ENCODE measurements around the gene MYF5.

Gene MYF5

DNA sequence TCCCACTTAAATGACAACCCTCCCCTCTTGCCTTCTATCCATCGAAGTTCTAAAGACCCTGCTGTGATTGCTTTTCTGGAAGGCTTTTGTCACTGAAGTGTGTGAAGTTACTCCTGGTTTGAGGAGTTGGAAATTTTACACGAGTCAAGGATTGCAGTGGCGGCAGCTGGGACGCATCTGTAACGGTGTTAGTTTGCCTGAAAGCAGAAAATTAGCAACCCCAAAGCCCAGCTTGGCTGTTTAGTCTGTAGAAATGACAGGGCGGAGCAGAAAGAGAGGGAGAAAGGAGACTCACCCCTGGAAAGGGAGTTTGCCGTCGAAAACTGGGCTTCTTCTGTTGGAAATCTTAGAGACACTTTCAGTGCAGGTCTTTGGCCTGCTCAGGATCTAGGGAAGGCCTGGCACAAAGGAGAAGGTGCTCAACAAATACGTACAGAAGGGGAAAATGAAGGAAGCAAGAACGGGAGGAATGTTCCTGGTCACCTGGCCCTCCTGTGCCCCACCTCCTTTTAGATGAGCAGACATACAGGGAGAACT, 931 bp upstream of the MYF5 start:
- CTCF ChIA-PET, result no interaction called here
- Histone ChIP-seq H3K27ac (ENCODE audit: extremely low read depth, low read depth, low read length) (no peak overlapping the region), H3K4me1 (ENCODE audit: control insufficient read depth, insufficient read depth, low read length) (no peaks in the 10 kb centered on the region), H3K36me3 (ENCODE audit: control insufficient read depth in 2 of 2, insufficient read depth in 1 of 2, low read length in 2 of 2) (no peaks in the 10 kb centered on the region), H3K9me3 (ENCODE audit: control insufficient read depth, insufficient read depth, low read depth, low read length) (no peaks in the 10 kb centered on the region), H3K4me3 (ENCODE audit: low read depth, low read length) (no peak overlapping the region)
- TF ChIP-seq ZNF830 (tag by site-specific recombination; IDR thresholded peaks at IDR 0.05; ENCODE audit: low read depth) (no peak), ZSCAN30 (tag by site-specific recombination; IDR thresholded peaks at IDR 0.05) (no peak), ZNF610 (tag by site-specific recombination; IDR thresholded peaks at IDR 0.05; ENCODE audit: borderline replicate concordance) (no peak), ZNF274 (IDR thresholded peaks at IDR 0.05; ENCODE audit: low read length) (no peak), ZNF274 (tag by site-specific recombination; IDR thresholded peaks at IDR 0.05; ENCODE audit: borderline replicate concordance) (no peak), ZNF223 (tag by site-specific recombination; IDR thresholded peaks at IDR 0.05) (no peak), ZNF747 (tag by site-specific recombination; IDR thresholded peaks at IDR 0.05) (no peak), ZXDB (tag by site-specific recombination; IDR thresholded peaks at IDR 0.05) (no peak), ZNF600 (tag by site-specific recombination; IDR thresholded peaks at IDR 0.05) (no peak), ZNF23 (tag by site-specific recombination; IDR thresholded peaks at IDR 0.05; ENCODE audit: borderline replicate concordance) (no peak), EGR2 (tag by site-specific recombination; IDR thresholded peaks at IDR 0.05; ENCODE audit: low read depth) (no peak), ZNF521 (tag by site-specific recombination; IDR thresholded peaks at IDR 0.05) (no peak), HOXC10 (CRISPR knock-in tag; IDR thresholded peaks at IDR 0.05) (no peak), ZIC2 (tag by site-specific recombination; IDR thresholded peaks at IDR 0.05) (no peak), ZNF623 (tag by site-specific recombination; IDR thresholded peaks at IDR 0.05) (no peak), ZNF426 (tag by site-specific recombination; IDR thresholded peaks at IDR 0.05) (no peak)
- TF ChIP-seq, protein P1, sequence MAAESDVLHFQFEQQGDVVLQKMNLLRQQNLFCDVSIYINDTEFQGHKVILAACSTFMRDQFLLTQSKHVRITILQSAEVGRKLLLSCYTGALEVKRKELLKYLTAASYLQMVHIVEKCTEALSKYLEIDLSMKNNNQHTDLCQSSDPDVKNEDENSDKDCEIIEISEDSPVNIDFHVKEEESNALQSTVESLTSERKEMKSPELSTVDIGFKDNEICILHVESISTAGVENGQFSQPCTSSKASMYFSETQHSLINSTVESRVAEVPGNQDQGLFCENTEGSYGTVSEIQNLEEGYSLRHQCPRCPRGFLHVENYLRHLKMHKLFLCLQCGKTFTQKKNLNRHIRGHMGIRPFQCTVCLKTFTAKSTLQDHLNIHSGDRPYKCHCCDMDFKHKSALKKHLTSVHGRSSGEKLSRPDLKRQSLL (tag by site-specific recombination; IDR thresholded peaks at IDR 0.05), result no peak
- TF ChIP-seq, protein P2, sequence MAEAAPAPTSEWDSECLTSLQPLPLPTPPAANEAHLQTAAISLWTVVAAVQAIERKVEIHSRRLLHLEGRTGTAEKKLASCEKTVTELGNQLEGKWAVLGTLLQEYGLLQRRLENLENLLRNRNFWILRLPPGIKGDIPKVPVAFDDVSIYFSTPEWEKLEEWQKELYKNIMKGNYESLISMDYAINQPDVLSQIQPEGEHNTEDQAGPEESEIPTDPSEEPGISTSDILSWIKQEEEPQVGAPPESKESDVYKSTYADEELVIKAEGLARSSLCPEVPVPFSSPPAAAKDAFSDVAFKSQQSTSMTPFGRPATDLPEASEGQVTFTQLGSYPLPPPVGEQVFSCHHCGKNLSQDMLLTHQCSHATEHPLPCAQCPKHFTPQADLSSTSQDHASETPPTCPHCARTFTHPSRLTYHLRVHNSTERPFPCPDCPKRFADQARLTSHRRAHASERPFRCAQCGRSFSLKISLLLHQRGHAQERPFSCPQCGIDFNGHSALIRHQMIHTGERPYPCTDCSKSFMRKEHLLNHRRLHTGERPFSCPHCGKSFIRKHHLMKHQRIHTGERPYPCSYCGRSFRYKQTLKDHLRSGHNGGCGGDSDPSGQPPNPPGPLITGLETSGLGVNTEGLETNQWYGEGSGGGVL (tag by site-specific recombination; IDR thresholded peaks at IDR 0.05), result no peak
- TF ChIP-seq, protein P3, sequence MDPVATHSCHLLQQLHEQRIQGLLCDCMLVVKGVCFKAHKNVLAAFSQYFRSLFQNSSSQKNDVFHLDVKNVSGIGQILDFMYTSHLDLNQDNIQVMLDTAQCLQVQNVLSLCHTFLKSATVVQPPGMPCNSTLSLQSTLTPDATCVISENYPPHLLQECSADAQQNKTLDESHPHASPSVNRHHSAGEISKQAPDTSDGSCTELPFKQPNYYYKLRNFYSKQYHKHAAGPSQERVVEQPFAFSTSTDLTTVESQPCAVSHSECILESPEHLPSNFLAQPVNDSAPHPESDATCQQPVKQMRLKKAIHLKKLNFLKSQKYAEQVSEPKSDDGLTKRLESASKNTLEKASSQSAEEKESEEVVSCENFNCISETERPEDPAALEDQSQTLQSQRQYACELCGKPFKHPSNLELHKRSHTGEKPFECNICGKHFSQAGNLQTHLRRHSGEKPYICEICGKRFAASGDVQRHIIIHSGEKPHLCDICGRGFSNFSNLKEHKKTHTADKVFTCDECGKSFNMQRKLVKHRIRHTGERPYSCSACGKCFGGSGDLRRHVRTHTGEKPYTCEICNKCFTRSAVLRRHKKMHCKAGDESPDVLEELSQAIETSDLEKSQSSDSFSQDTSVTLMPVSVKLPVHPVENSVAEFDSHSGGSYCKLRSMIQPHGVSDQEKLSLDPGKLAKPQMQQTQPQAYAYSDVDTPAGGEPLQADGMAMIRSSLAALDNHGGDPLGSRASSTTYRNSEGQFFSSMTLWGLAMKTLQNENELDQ (tag by site-specific recombination; IDR thresholded peaks at IDR 0.05; ENCODE audit: low read depth), result no peak
- POLR2A ChIA-PET, result no interaction called here

DNA sequence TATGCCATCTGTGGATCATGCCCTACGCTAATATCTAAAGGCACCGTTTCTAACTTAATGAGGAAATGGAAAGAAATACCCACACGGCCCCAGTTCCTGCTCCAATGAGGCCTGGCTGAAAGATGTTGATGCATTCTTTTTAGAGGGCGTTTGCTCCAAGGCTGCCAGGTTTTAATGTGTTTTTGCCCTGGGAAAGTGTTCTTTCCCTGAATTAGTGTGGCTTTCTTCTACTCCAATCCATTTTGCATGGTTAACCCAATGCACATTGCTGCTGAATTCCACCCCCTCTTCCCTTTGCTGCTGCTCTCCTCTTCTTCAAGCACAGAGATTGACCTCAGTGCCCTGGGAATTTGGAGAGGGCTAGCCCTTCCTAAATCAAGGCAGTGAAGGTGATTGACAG, 1.1 kb downstream of the MYF5 start:
- ChIA-PET CTCF (no interaction called here), POLR2A (no interaction called here)
- Histone ChIP-seq H3K4me1 (ENCODE audit: control insufficient read depth, insufficient read depth, low read length) (no peaks in the 10 kb centered on the region), H3K4me3 (ENCODE audit: low read depth, low read length) (no peak overlapping the region), H3K36me3 (ENCODE audit: control insufficient read depth in 2 of 2, insufficient read depth in 1 of 2, low read length in 2 of 2) (no peaks in the 10 kb centered on the region), H3K9me3 (ENCODE audit: control insufficient read depth, insufficient read depth, low read depth, low read length) (no peaks in the 10 kb centered on the region), H3K27ac (ENCODE audit: extremely low read depth, low read depth, low read length) (no peak overlapping the region)
- TF ChIP-seq ZNF138 (tag by site-specific recombination; IDR thresholded peaks at IDR 0.05; ENCODE audit: borderline replicate concordance) (no peak), ZEB2 (tag by site-specific recombination; IDR thresholded peaks at IDR 0.05) (no peak), MEIS1 (CRISPR knock-in tag; IDR thresholded peaks at IDR 0.05; ENCODE audit: borderline replicate concordance) (no peak), ZNF544 (tag by site-specific recombination; IDR thresholded peaks at IDR 0.05) (no peak), ZNF155 (tag by site-specific recombination; IDR thresholded peaks at IDR 0.05) (no peak), ZNF140 (tag by site-specific recombination; IDR thresholded peaks at IDR 0.05) (no peak), ZNF571 (tag by site-specific recombination; IDR thresholded peaks at IDR 0.05) (no peak), ZNF391 (tag by site-specific recombination; IDR thresholded peaks at IDR 0.05; ENCODE audit: borderline replicate concordance, low read depth) (no peak)
- TF ChIP-seq, protein P4, sequence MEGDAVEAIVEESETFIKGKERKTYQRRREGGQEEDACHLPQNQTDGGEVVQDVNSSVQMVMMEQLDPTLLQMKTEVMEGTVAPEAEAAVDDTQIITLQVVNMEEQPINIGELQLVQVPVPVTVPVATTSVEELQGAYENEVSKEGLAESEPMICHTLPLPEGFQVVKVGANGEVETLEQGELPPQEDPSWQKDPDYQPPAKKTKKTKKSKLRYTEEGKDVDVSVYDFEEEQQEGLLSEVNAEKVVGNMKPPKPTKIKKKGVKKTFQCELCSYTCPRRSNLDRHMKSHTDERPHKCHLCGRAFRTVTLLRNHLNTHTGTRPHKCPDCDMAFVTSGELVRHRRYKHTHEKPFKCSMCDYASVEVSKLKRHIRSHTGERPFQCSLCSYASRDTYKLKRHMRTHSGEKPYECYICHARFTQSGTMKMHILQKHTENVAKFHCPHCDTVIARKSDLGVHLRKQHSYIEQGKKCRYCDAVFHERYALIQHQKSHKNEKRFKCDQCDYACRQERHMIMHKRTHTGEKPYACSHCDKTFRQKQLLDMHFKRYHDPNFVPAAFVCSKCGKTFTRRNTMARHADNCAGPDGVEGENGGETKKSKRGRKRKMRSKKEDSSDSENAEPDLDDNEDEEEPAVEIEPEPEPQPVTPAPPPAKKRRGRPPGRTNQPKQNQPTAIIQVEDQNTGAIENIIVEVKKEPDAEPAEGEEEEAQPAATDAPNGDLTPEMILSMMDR (tag by site-specific recombination; IDR thresholded peaks at IDR 0.05), result no peak
- TF ChIP-seq, protein P5, sequence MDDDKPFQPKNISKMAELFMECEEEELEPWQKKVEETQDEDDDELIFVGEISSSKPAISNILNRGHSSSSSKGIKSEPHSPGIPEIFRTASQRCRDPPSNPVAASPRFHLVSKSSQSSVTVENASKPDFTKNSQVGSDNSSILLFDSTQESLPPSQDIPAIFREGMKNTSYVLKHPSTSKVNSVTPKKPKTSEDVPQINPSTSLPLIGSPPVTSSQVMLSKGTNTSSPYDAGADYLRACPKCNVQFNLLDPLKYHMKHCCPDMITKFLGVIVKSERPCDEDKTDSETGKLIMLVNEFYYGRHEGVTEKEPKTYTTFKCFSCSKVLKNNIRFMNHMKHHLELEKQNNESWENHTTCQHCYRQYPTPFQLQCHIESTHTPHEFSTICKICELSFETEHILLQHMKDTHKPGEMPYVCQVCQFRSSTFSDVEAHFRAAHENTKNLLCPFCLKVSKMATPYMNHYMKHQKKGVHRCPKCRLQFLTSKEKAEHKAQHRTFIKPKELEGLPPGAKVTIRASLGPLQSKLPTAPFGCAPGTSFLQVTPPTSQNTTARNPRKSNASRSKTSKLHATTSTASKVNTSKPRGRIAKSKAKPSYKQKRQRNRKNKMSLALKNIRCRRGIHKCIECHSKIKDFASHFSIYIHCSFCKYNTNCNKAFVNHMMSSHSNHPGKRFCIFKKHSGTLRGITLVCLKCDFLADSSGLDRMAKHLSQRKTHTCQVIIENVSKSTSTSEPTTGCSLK (tag by site-specific recombination; IDR thresholded peaks at IDR 0.05), result no peak
